NK-92 (cell line): ENCODE data around the gene KRTAP3-3.

Experiments
- DNase-seq: peaks from one replicate; lab custom pipeline; 2025; ENCODE audit not compliant: unreplicated experiment; lab: John Stamatoyannopoulos, UW

The KRTAP3-3 gene

DNA sequence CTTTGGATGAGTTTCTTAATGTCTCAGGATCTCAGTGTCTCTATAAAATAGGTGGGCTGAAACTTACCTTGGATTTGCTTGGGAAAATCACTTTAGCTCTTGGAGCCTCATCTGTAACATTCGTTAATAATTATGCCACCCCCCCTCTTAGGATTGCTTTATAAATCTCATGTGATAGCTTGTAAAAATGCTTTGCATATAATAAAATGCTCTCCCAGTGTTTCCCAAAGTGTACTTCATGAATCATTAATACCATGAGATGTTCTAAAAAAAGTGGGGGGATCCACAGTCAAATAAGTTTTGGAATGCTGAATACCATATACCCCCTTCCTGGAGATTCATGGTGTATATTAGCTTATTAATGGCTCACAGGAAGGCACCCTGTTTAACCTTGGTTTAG lies 32.4 kb downstream of the KRTAP3-3 start:
- DNase-seq, result no peak

DNA sequence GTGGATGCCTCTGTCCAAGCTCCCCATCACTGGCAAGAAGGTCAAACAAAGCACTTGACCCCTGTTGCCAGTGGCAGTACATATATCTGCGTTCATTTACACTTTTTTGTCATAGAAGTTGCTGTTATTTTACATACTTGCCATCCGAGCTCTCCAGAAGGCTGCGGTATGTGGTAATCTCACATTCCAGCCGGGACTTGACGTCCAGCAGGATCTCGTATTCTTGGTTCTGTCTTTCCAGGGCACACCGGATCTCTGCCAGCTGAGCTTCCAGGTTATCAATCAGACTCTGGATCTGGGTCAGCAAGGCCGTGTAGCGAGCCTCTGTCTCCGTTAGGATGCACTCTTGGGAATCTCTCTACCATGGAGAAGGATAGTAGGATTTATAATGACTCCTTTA lies 33.8 kb downstream of the KRTAP3-3 start:
- DNase-seq, result no peak

DNA sequence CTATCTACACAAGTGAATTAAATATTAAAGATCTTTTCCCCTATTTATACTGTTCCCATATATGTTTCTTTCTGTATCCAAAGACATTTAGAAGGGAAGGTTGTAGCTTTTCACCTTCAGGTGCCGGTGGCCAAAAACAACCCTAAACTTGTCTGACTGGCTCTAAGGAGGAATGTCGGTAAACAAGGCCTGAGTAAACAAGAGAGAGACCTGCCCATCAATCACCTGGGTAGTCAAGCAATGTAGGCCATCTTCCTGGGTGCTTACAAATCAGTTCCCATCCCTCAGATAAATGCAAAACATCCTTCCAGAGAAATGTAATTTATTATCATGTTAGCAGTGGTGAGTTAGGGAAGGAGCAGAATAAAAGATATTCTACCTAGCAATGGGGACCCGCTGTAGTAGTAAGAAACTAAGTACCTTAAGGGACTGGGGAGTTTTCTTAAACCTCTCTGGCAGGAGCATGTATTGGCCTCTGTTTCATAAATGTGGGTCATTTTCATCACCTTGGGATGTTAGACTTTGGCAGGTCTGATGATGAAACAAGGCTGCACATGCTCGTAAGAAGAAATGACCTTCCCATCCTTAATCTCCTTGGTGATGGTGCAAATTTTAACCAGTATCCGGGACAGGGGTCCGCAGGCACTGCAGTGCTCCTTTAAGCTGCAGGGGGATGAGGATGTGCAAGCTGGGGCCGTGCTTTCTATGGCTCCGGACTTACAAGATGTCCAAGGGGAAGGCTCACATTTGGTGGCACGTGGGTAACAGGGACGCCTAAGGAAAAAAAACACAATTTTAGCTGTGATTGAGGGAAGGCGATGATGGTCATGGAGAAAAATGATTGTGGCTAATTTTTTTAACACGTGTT lies 35.6 kb downstream of the KRTAP3-3 start:
- DNase-seq, result no peak

DNA sequence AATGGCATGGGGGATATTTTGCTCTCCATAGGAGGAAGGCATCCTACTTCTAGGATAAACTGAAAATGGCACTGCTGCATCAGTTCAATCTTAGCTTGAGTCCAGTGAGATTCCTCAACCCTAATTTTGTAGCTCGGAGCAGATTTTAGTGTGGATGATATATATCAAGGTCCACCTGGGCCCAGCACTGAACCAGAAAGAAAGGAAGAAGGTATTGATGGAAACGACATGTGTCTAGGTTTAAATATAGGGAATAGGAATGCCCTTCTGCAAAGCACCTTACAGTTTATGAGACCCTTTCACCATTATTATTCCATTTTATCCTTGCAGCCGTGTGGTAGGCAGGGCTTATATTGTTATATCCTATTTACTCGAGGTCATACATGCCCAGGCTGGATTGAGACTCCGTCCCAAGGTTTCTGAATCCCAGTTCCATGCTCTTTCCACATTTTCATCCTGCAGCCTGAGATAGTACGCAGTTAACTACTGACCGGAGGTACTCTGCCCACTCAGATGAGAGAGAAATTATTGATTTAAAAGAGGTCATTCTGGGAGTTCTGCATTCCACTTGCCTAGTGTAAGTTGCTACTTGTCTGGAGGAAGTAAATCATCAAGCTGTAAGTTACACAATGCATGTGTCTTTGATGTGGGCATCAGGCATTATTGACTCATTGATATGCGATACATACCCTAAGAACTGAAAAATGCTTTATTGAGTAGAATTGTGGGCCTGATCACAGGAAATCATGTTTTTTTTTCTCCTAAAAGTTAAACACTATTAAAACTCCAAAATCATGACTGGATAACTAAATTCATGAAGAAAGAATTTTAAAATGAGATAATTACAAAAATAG lies 37.3 kb downstream of the KRTAP3-3 start:
- DNase-seq, result no peak

DNA sequence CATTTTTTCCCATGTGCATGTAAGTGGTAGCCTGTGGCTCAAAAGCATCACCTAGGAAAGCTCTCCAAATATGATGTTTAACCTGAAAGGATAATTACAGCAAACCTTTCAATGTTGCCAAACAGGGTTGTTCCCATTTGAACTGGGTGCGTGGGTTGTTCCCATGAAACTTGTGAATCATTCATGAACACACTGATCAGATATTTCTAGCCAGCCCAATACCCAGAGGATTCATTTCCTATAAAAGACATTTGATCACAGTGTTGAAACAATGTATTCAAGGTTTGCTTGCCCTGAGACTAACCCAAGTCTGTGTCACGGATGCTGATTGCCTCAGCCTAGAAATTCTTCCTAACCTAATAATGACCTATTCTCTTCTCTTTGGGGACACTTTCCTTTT lies 40.1 kb downstream of the KRTAP3-3 start:
- DNase-seq, result no peak

DNA sequence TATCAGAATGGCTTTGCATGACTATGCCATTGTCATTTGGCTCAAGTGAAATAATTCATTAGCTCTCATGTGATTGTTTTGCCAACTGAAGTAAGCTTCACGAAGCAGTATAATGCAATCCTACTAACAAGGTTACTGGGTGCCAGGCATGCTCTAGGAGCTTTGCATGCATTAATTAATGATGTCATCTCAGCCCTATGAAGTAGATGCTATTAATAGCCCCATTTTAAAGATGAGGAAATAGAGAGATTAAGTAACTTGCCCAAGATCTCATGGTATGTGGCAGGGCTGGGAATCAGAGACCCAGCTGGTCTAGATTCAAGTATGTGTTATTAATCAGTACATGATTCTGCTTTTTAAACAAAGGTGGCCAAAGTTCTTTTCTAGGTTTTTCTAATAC lies 41.3 kb downstream of the KRTAP3-3 start:
- no peak for DNase-seq

DNA sequence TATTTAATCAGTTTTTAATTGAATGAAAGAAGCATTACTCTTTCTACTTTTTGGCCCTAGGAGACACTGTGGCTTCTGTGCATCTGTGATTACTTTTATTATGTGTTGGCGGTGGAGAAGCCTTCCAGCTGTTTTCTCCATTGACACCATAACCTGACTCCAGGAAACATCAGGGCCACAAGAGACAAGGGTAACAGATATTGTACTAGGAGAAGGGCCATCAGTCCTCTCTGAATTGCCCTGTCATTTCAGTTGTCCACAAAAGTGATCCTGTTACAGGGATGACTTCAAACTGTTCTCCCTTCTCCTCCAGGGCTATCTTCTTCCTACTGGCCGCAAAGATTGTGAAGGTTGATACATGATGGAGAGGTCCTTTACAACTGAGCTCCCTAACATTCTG lies 41.8 kb downstream of the KRTAP3-3 start:
- DNase-seq, result no peak

DNA sequence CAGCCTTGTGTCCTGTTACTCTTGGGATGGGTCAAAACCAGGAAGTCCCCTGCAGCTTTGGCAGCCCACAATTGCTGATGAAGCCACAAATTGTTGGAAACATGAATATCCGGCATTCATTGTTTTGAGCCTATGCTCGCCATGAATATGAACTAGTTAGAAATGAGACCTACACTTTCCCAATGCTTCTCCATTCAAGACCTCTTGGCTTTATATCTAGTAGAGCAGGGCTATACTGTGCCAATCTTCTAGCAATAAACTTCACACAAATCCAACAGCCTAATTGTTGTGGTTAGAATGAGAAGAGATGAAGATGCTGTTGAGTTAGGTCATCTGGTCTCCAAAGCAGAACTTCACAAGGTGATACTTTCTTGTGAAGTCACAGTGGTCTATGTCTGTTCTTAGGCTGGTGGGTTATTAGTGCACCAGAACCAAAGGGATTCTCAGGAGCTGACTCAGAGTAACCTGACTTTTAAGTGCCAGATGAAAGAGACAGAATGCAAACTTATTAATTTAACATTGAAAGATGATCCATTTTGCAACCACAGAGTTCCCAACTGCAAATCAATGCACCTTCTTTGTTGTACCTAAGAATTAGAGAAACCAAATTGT lies 42.8 kb downstream of the KRTAP3-3 start:
- no peak for DNase-seq

DNA sequence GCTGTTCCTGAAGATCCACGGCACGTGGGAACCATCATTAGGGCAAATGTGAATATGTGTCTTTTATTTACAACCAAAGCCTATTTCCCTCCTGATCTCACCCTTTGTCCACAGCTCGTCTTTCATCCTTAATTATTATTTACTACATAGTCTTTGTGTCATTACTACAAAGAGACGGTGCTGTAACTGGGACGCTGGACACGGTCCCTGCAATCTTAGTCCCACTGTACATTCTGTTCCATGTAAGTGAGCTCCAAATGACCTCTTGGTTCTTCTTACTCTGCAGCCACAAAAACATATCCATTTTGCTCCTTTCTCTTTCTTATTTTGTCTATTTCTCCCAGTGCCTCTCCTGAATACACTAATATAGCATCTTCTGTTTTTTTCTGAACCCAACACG lies 43.8 kb downstream of the KRTAP3-3 start:
- no peak for DNase-seq

DNA sequence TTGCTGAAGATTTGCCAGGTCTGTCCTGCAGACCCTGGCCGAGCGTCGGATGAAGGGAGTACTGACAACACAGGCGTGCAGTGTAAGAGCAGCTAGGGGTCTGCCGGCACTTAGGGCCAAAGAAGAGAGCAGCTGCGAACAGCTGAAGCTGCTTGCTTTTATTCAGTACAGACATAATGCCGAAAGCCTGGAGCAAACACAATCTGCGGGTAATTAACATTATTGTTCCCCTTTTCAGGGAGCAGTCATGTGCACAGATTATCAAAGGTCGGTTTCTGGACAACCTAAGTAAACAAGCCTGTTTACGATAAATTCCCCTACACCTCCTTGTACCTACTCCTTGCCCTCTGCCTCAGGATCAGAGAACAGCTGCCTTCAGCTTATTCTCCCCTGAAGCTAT lies 44.5 kb downstream of the KRTAP3-3 start:
- DNase-seq, result no peak

DNA sequence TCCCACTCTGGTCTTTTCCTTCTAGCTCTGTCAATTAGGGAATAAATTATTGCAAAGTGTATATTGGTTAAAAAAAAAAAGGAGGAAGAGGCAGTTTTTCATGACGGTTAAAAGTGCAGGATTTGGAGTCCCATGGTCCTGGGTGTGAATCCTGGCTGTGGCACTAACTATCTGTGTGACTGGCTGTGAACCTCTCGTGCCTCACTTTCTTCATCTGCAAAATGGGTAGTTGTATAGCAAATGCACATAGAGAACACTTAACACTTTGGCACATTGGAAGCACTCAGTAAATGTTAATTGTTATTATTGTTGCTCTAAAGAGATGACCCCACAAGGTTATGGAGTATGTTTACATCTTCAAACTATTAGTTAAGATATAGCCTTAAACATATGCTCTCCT lies 46.0 kb downstream of the KRTAP3-3 start:
- no peak for DNase-seq

DNA sequence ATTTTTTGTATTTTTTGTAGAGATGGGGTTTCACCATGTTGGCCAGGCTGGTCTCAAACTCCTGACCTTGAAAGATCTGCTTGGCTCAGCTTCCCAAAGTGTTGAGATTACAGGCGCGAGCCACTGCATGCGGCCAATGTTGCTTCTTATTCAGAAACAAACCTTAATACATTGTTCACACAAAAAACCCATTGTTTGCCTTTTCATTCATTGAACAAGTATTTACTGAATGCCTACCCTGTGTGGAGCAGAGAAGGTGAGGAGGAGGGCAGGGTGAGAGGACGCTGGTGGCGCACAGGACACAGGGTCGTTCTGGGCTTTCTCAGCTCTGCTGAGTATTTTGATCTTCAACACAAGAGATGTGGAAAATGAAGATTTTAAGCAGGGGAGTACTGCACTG lies 48.5 kb downstream of the KRTAP3-3 start:
- no peak for DNase-seq

DNA sequence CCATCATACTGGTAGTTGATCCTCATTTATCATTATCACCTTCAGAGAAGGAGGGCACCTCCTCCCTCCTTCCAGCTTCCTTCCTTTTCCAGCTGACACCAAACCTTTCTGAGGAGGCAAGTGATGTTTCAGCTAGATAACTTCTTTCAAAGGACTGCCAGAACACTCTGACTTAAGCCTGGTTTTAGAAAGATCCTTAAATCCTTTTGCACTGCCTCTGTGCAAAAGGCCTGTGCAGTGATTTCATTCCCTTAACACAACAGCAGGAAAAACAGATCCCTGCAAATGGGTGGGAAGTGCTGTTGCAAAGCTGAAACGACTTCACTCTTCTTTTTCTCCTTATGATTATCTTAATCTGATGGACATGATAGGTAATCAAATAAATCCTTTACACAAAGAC lies 49.4 kb downstream of the KRTAP3-3 start:
- DNase-seq, result no peak
